Activated naive CD8-positive, alpha-beta T cell (primary cell): ENCODE data around the gene RING1.

Experiments used
- H3K27ac Mint-ChIP-seq: one replicate; pipeline ENCODE4 v1.8.0; 2021; ENCODE audit warnings: mixed read lengths
- H3K27me3 Mint-ChIP-seq: one replicate; pipeline ENCODE4 v1.8.0; 2021; ENCODE audit warnings: mixed read lengths
- H3K36me3 Mint-ChIP-seq: one replicate; pipeline ENCODE4 v1.8.0; 2021; ENCODE audit warnings: mixed read lengths
- H3K4me1 Mint-ChIP-seq: one replicate; pipeline ENCODE4 v1.8.0; 2021; ENCODE audit warnings: low read depth, mixed read lengths
- H3K4me3 Mint-ChIP-seq: one replicate; pipeline ENCODE4 v1.8.0; 2021; ENCODE audit warnings: mild to moderate bottlenecking, mixed read lengths
- H3K9me3 Mint-ChIP-seq: one replicate; pipeline ENCODE4 v1.8.0; 2021; ENCODE audit warnings: low read depth, mixed read lengths

RING1 gene

DNA sequence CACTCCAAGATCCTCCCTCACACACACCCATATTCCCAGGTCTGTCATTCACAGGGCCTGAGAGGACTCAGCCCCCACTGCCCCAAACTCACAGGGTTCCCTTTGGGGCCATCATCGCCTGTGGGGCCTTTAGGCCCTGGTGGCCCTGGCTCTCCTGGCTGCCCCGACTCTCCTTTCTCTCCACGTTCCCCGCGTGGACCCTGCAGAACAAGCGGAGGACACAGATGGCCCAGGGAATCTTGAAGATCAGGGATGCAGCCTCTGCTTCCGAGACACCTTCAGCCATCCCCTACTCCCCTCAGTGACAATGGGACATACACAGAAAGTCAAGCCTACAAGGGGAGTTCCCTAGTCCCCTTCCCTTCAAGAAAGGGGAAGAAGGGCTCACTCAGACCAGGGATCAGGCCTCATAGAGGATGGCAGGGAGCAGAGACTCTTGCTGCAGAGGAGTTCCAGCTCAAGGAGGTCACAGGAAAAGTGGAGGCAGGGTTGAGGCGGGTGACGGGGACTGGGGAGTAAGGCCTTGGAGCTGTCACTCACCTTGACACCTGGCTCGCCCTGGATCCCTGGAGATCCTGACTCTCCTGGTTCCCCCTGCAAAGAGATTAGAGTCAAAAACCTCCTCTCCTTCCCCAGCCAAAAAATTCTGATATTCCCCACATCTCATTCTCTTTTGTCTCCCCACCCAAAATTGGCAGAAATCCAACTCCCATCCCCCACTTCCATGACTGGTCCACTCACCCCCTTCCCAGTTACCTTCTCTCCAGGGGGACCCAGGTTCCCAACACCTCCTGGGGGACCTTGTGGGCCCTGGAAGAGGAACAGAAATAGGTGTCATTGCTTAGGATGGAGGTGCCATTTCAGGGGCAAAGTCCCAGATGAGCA lies 38.8 kb upstream of the RING1 start:
- no peaks in the 10 kb centered on the region for H3K36me3 Mint-ChIP-seq
- H3K4me3 Mint-ChIP-seq = no peak overlapping the region
- no peaks in the 10 kb centered on the region for H3K27me3 Mint-ChIP-seq
- H3K9me3 Mint-ChIP-seq = no peaks in the 10 kb centered on the region
- no peak overlapping the region for H3K27ac Mint-ChIP-seq
- no peaks in the 10 kb centered on the region for H3K4me1 Mint-ChIP-seq

DNA sequence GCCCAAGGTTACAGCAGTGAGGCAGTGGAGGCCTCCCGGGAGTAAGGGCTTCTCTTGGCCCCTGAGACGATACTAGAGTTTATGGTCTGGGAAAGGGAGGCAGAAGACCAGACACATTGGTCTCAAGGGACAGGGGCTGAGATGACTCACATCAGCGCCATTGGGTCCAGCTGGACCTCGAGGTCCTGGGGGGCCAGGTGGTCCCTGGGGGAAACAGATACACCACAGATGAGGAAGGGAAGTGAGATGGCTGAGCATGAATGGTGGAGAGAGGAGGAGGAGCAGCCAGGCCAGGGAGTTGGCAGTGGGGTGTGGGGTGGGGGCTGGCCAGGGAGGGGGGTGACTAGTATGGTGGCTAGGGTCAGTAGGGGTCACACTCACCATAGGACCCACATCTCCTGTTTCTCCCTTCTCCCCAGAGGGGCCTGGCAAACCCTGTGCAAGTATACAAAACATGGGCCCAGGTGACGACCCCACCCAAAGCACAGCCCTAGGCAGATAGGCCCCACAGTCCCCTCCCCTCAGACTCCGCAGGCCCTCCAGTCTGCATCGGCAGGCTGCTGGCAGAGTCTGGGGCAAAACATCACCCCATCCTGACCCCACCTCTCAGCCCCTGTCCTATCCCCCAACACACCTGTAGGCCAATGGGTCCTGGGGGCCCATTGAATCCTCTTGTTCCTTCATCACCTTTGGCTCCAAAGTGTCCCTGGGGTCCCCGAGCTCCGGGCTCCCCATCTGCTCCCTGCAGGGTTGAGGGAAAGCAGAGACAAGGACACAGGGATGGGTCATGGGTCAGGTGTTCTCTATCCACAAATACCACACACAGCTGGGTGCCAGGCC lies 37.9 kb upstream of the RING1 start:
- Mint-ChIP-seq H3K9me3 (no peaks in the 10 kb centered on the region), H3K27ac (no peak overlapping the region), H3K36me3 (no peaks in the 10 kb centered on the region), H3K4me3 (no peak overlapping the region), H3K4me1 (no peaks in the 10 kb centered on the region), H3K27me3 (no peaks in the 10 kb centered on the region)

DNA sequence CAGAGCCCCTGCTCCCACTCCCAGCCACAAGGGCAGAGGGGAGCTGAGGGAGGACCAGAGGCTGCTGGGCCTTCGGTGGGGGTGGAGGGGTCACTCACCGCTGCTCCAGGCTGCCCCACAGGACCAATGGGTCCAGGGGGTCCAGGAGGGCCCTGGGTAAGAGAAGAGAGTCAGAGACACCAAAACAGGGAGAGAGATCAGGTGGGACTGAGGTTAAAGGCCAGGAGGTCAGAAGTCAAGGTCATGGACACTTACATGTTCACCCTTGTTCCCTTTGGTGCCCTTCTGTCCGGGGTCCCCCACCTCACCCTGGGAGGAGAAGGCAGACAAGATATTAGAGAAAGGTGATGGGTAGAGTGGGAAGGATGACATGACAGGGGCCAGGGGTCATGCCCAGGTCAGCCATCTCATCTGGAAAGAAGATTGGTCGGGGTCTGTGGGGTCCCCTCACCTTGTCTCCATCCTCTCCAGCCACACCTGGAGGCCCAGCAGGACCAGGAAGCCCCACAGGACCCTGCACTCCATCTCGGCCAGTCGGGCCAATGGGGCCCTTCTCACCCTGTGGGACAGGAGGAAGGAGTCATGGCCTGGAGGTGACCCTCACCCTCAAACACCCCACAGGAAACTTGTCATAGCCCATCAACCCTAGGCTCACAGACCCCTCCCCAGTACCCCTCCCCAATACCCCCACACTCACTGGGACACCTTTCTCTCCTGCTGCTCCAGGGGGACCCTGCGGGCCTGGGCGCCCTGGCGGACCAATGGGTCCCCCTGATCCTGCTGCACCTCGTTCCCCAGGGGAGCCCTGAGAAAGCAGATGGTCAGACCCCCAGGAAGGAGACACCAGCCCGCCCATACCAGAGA lies 37.1 kb upstream of the RING1 start:
- no peaks in the 10 kb centered on the region for H3K27me3 Mint-ChIP-seq
- no peak overlapping the region for H3K4me3 Mint-ChIP-seq
- H3K36me3 Mint-ChIP-seq = no peaks in the 10 kb centered on the region
- H3K9me3 Mint-ChIP-seq = no peaks in the 10 kb centered on the region
- no peak overlapping the region for H3K27ac Mint-ChIP-seq
- H3K4me1 Mint-ChIP-seq = no peaks in the 10 kb centered on the region

- Mint-ChIP-seq H3K4me3 (no peak overlapping the region), H3K4me1 (no peaks in the 10 kb centered on the region), H3K27ac (no peak overlapping the region), H3K9me3 (no peaks in the 10 kb centered on the region), H3K27me3 (no peaks in the 10 kb centered on the region), H3K36me3 (no peaks in the 10 kb centered on the region)
Observed at GRCh38 chr6:33171880-33172687, 36.2 kb upstream of the RING1 start.

DNA sequence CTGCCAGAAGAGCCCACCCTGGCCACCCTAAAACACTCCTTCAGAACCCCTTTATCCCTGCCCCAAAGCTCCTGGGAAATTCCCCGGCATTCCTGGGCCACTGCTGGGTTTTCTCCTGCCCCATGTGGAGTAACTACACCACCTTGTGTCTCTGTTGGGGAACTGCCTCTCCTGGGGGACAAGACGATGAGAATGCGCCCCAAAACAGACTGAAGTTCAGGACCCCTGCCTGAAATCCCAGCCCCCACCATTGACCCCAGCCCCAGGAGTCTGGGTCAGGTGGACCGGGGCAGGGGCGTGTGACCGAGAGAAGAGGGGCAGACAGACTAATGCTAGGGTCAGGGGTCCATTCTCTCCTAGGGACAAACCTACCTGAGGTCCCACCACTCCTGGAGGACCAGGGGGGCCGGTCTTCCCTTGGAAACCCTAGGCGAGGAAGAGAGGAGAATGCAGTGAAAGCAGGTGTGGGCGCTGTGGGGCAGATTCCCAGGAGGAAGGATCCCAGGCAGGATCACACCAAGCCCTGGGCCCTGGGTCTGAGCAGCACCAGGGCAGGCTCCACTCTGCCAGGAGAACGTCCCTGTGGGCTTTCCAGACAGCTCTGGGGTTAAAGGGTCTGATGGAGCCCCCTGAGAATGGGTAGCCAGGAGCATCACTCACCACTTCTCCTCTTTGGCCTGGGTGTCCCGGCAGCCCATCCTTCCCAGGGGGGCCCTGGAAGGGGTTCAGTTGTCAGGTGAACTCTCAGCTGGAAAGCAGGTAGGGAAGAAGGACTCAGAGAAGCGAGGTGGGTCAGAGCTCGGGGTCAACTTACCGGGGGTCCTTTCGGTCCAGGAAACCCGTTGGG lies 35.4 kb upstream of the RING1 start:
- Mint-ChIP-seq H3K36me3 (no peaks in the 10 kb centered on the region), H3K4me1 (no peaks in the 10 kb centered on the region), H3K27me3 (no peaks in the 10 kb centered on the region), H3K4me3 (no peak overlapping the region), H3K27ac (no peak overlapping the region), H3K9me3 (no peaks in the 10 kb centered on the region)

DNA sequence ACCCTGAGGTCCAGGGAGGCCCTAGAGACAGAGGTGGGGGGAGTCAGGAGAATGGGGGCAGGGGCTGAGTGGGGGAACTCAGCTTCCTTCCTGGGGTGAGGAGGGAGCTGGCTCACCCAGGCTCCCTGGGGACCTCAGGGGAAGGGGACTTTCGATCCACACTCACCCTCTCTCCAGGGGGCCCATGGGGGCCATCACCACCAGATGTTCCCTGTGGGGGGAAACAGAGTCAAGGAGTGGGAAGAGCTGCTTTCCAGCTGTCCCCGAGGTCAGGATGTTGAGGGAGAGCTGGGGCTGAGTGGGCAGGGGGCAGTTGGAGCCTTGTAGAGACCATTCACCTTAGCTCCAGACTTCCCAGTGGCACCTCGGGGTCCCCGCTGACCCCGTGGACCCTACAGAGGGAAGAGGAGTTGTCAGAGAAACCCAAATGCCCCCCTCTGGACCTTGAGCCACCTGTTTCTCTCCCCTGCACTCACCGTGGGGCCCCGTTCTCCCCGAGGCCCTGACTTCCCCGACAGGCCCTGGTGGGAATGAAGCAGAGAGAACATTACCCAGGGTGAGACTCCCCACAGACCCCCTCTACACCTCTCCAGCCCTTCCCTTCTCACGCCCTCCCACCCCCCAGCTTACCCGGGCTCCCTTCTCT lies 34.6 kb upstream of the RING1 start:
- Mint-ChIP-seq H3K4me3 (no peak overlapping the region), H3K36me3 (no peaks in the 10 kb centered on the region), H3K4me1 (no peaks in the 10 kb centered on the region), H3K9me3 (no peaks in the 10 kb centered on the region), H3K27ac (no peak overlapping the region), H3K27me3 (no peaks in the 10 kb centered on the region)

DNA sequence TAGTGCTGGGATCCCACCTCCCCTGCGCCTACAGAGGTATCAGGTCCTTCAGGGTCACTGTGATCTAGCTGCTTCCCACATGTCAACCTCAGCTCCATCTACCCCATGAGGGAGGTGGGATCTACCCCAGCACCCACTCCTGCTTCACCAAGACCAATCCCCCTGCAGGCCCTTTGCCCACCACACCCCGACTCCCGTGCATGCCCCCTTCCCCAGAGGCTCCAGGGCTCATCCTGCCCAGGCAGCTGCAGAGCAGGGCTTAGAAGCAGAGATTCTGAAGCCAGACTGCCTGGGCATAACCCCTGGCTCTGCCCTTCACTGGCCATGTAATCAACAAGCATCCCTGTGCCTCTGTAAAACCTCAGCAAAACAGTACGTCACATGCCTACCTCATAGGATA lies 33.5 kb upstream of the RING1 start:
- no peaks in the 10 kb centered on the region for H3K9me3 Mint-ChIP-seq
- H3K4me3 Mint-ChIP-seq = no peak overlapping the region
- no peaks in the 10 kb centered on the region for H3K36me3 Mint-ChIP-seq
- no peak overlapping the region for H3K27ac Mint-ChIP-seq
- no peaks in the 10 kb centered on the region for H3K27me3 Mint-ChIP-seq
- H3K4me1 Mint-ChIP-seq = no peaks in the 10 kb centered on the region

- H3K4me1 Mint-ChIP-seq = no peaks in the 10 kb centered on the region
- H3K36me3 Mint-ChIP-seq = no peaks in the 10 kb centered on the region
- no peaks in the 10 kb centered on the region for H3K9me3 Mint-ChIP-seq
- H3K27me3 Mint-ChIP-seq = no peaks in the 10 kb centered on the region
- H3K4me3 Mint-ChIP-seq = no peak overlapping the region
- no peak overlapping the region for H3K27ac Mint-ChIP-seq
Observed at GRCh38 chr6:33175436-33176069, 32.7 kb upstream of the RING1 start.

DNA sequence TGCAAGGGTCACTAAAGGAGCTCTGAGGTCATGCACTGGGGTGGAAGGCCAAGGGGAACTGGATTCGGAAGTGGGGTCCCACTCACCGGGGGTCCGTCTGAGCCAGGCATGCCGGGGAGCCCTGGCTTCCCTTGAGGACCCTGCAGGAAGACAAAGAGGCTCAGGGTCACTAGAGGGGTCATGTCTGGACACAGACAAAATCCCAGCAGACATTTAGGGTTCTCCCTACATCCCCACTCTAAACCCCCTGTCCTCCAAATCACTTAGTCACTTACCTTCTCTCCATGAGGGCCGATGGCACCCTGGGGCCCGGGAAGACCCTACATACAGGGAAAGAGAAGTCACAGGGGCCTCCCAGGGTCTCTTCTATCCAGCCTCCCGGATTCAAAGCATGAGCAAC lies 31.4 kb upstream of the RING1 start:
- Mint-ChIP-seq H3K4me3 (no peak overlapping the region), H3K9me3 (no peaks in the 10 kb centered on the region), H3K27me3 (no peaks in the 10 kb centered on the region), H3K4me1 (no peaks in the 10 kb centered on the region), H3K36me3 (no peaks in the 10 kb centered on the region), H3K27ac (no peak overlapping the region)

- H3K9me3 Mint-ChIP-seq = peaks cover 1% of the 10 kb centered on the region
- no peaks in the 10 kb centered on the region for H3K27me3 Mint-ChIP-seq
- no peak overlapping the region for H3K4me3 Mint-ChIP-seq
- H3K27ac Mint-ChIP-seq = no peak overlapping the region
- H3K36me3 Mint-ChIP-seq = peaks cover 2% of the 10 kb centered on the region
- H3K4me1 Mint-ChIP-seq = peaks cover 3% of the 10 kb centered on the region
Observed at GRCh38 chr6:33177552-33178446, 30.5 kb upstream of the RING1 start.

DNA sequence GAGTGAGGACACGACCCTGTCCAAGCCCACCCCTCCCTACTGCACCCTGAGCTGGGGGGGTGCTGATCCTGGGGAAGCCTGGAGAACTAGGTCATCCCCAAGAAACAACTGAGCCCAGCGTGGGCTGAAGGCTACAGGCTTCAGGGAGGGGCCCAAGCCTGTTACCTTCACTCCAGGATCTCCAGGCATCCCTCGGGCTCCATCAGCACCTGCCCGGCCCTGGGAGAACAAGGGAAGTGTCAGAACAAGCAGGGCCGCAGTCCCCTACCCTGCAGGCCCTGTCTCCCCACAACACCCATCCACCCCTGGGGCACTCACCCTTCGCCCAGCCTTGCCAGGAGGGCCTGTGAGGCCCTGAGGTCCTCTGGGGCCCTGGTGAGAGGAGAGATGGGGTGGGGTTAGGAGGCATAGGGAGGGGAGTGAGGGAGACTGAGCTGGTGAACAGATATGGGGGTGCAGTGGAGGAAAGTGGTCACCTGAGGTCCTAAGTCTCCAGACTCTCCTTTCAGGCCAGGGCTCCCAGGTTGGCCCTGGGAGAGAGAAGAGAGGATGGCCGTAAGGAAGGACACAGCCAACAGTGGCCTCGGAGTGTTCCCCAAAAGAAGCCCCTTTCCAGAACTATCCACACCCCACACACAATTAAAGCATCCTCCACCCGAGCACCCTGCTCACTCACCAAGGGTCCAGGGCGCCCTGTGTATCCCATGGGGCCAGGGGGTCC lies 29.4 kb upstream of the RING1 start:
- no peak overlapping the region for H3K4me3 Mint-ChIP-seq
- H3K27me3 Mint-ChIP-seq = no peaks in the 10 kb centered on the region
- H3K27ac Mint-ChIP-seq = no peak overlapping the region
- H3K9me3 Mint-ChIP-seq = peaks cover 11% of the 10 kb centered on the region
- peaks cover 14% of the 10 kb centered on the region for H3K4me1 Mint-ChIP-seq
- peaks cover 12% of the 10 kb centered on the region for H3K36me3 Mint-ChIP-seq
